Gastroesophageal sphincter (tissue), 4 donors: ENCODE measurements around the gene PIK3R4. TPM values are rescaled to one million over a fixed set of nuclear protein-coding genes. Genes with fewer than 3 reads are reported as not detected.

ENCODE experiments used
- ATAC-seq: fragments of 150-250 bp; one replicate; pipeline ENCODE4 v1.9.1; 2016; ENCODE audit warnings: mild to moderate bottlenecking, moderate library complexity
- H3K27ac ChIP-seq, 4 donors: fragments of 200-600 bp; sonication (generic) in 3 of 4; 1 replicate in 3 of 4; 2 replicates in 1 of 4; pipeline ENCODE4 v1.5.1; 2016 to 2019
- H3K27me3 ChIP-seq: fragments of 200-600 bp; sonication (generic); one replicate; pipeline ENCODE4 v1.5.1; 2019
- H3K36me3 ChIP-seq, 2 donors: fragments of 200-600 bp; sonication (generic); one replicate each; pipeline ENCODE4 v1.5.1; 2019; ENCODE audit warnings: control low read depth in 1 of 2
- H3K4me1 ChIP-seq, 3 donors: fragments of 200-600 bp; sonication (generic); 1 replicate in 2 of 3; 2 replicates in 1 of 3; pipeline ENCODE4 v1.5.1; 2016 to 2019; ENCODE audit warnings: control low read depth in 2 of 3
- H3K4me3 ChIP-seq, 2 donors: fragments of 200-600 bp; sonication (generic); one replicate each; pipeline ENCODE4 v1.5.1; 2019; ENCODE audit warnings: mild to moderate bottlenecking in 1 of 2, moderate library complexity in 1 of 2
- H3K9me3 ChIP-seq, 3 donors: fragments of 200-600 bp; sonication (generic); one replicate each; pipeline ENCODE4 v1.5.1; 2017 to 2019; ENCODE audit warnings: control low read depth in 2 of 3
- CTCF ChIP-seq, 4 experiments: fragments of 200-600 bp in 2 of 4; fragments of 450-650 bp in 2 of 4; sonication (generic) in 1 of 4; IDR thresholded peaks; one replicate each; pipeline ENCODE4 v1.5.1; 2017 to 2019; ENCODE audit warnings: antibody characterized with exemption in 4 of 4, mild to moderate bottlenecking in 2 of 4, moderate library complexity in 2 of 4
- EP300 ChIP-seq: sonication (generic); formaldehyde crosslinking; IDR thresholded peaks from one replicate; pipeline ENCODE4 v1.6.1; 2017; ENCODE audit warnings: antibody characterized with exemption, mild to moderate bottlenecking
- POLR2A ChIP-seq, 2 donors: fragments of 450-650 bp; IDR thresholded peaks; one replicate each; pipeline ENCODE4 v1.6.1; 2017; ENCODE audit warnings: antibody characterized with exemption in 2 of 2, mild to moderate bottlenecking in 2 of 2, moderate library complexity in 1 of 2
- POLR2AphosphoS5 ChIP-seq: sonication (generic); formaldehyde crosslinking; IDR thresholded peaks from one replicate; pipeline ENCODE4 v1.6.1; 2017; ENCODE audit warnings: antibody characterized with exemption
- WGBS, 2 donors: methylation state at CpG; one replicate each; pipeline ENCODE4 v1.1.5; 2018; ENCODE audit warnings: low coverage in 1 of 2; 5-methylcytosine and 5-hydroxymethylcytosine counted together
- total RNA-seq, 4 donors: library from RNA; depleted of rRNA; stranded (reverse); fragments of >200 nt; gene quantifications; one replicate each; pipeline ENCODE4 v1.1.0, GENCODE V29; 2016

PIK3R4 gene
- total RNA-seq, 4 donors from 2014 or later = 28.0 to 40.2 (median 34.8) TPM

- WGBS, 2 donors = 40 to 45% methylated on average over 3 to 4 of the region's 7 CpGs
- Histone ChIP-seq H3K27ac (peak overlapping the region in 2 of 4 donors; percentile 51 to 68), H3K9me3 (no peaks in the 10 kb centered on the region), H3K36me3 (peaks cover 0 to 6% of the 10 kb centered on the region in 2 donors), H3K4me1 (peaks cover 3 to 31% (median 6%) of the 10 kb centered on the region in 3 donors), H3K4me3 (no peak overlapping the region), H3K27me3 (no peaks in the 10 kb centered on the region)
- TF ChIP-seq EP300 = no peak
- no peak for TF ChIP-seq CTCF (IDR thresholded peaks at IDR 0.05)
- no peak for TF ChIP-seq POLR2A (IDR thresholded peaks at IDR 0.05)
- no peak for TF ChIP-seq POLR2AphosphoS5
- no peak for ATAC-seq
Measured at GRCh38 chr3:130661140-130661891, 85.3 kb downstream of the PIK3R4 start.

GRCh38 chr3:130659911-130660310 lies 86.7 kb downstream of the PIK3R4 start:
- Histone ChIP-seq H3K9me3 (no peaks in the 10 kb centered on the region), H3K4me3 (no peak overlapping the region), H3K27me3 (no peaks in the 10 kb centered on the region), H3K27ac (no peak overlapping the region), H3K4me1 (peaks cover 3 to 31% (median 6%) of the 10 kb centered on the region in 3 donors), H3K36me3 (peaks cover 0 to 14% of the 10 kb centered on the region in 2 donors)
- no peak for ATAC-seq
- TF ChIP-seq CTCF (IDR thresholded peaks at IDR 0.05) (no peak), EP300 (no peak), POLR2AphosphoS5 (no peak), POLR2A (IDR thresholded peaks at IDR 0.05) (no peak)
- 100% methylated on average over 1 of the region's 1 CpG; no CpG with 5 or more reads in 1 of the 2 donors for WGBS, 2 donors

GRCh38 chr3:130658678-130659077 lies 88.0 kb downstream of the PIK3R4 start:
- TF ChIP-seq POLR2AphosphoS5 (no peak), POLR2A (IDR thresholded peaks at IDR 0.05) (no peak), EP300 (no peak), CTCF (IDR thresholded peaks at IDR 0.05) (no peak)
- no peaks in the 10 kb centered on the region for H3K9me3 ChIP-seq
- H3K4me1 ChIP-seq = peaks cover 3 to 31% (median 6%) of the 10 kb centered on the region in 3 donors
- WGBS, 2 donors = 100% methylated on average over 1 of the region's 4 CpGs
- H3K27ac ChIP-seq = no peak overlapping the region
- H3K4me3 ChIP-seq = no peak overlapping the region
- no peaks in the 10 kb centered on the region for H3K27me3 ChIP-seq
- peaks cover 0 to 14% of the 10 kb centered on the region in 2 donors for H3K36me3 ChIP-seq
- ATAC-seq = no peak

DNA sequence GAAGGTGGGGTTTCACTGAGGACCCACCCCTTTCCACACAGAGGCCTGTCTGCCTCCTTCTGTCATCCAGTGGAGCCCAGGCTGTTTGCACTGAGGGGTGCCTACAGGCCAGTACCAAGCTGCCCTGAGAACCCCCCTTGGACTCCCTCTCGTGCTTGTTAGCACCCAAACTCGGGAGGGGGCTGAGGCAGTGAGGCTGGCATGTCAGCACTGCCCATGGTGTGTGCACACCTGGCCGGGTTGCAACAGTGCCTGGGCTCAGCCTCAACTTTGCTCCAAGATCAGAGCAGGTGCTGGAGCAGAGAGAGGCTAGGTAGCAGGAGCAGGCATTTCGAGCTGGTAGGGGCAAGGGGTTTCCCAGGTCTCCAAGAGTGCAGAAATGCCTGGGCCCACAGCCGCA lies 90.0 kb downstream of the PIK3R4 start:
- no peak for TF ChIP-seq EP300
- TF ChIP-seq CTCF (IDR thresholded peaks at IDR 0.05) = no peak
- no peak for TF ChIP-seq POLR2AphosphoS5
- no peak for TF ChIP-seq POLR2A (IDR thresholded peaks at IDR 0.05)
- 93% methylated on average over 3 of the region's 5 CpGs; no CpG with 5 or more reads in 1 of the 2 donors for WGBS, 2 donors
- Histone ChIP-seq H3K27me3 (no peaks in the 10 kb centered on the region), H3K4me1 (peaks cover 0 to 13% (median 0%) of the 10 kb centered on the region in 3 donors), H3K9me3 (no peaks in the 10 kb centered on the region), H3K36me3 (peaks cover 0 to 14% of the 10 kb centered on the region in 2 donors), H3K27ac (no peak overlapping the region), H3K4me3 (no peak overlapping the region)
- ATAC-seq = no peak

DNA sequence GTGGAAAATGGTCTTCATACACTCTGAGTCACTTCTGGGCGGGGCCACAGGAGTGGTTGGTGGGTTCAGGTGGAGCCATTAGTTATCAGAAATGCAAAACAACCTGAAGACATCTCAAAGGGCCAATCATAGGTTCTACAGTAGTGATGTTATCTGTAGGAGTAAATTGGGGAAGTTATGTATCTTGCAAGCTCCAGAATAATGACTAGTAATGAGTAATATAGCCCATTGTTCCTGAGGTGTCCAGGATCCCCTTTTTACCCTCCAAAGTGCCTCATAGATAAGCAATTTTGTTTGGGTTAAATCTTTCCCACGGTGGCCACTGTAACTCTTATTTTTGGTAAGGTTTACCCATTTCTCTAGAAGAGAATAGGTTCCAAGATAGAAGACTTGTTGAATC lies 91.7 kb downstream of the PIK3R4 start:
- ATAC-seq = no peak
- TF ChIP-seq EP300 (no peak), POLR2A (IDR thresholded peaks at IDR 0.05) (no peak), POLR2AphosphoS5 (no peak), CTCF (IDR thresholded peaks at IDR 0.05) (no peak)
- Histone ChIP-seq H3K36me3 (peaks cover 0 to 14% of the 10 kb centered on the region in 2 donors), H3K27ac (no peak overlapping the region), H3K27me3 (no peaks in the 10 kb centered on the region), H3K4me1 (peaks cover 0 to 6% (median 0%) of the 10 kb centered on the region in 3 donors), H3K9me3 (no peaks in the 10 kb centered on the region), H3K4me3 (no peak overlapping the region)
- WGBS, 2 donors = 84 to 89% methylated on average over 2 of the region's 2 CpGs
